HepG2 (cell line): ENCODE measurements around the gene CERS5. TPM values are rescaled to one million over a fixed set of nuclear protein-coding genes. Genes with fewer than 3 reads are reported as not detected.

Experiments
- MATR3 ChIP-seq: sonication (generic); formaldehyde crosslinking; IDR thresholded peaks from 2 replicates; pipeline ENCODE4 v1.4.0; 2020; ENCODE audit warnings: missing genetic modification reagents
- NBN ChIP-seq: fragments of 450-650 bp; conservative IDR thresholded peaks from 2 replicates; pipeline ENCODE4 v1.6.1; 2017
- NFKB2 ChIP-seq: sonication (generic); formaldehyde crosslinking; IDR thresholded peaks from 2 replicates; pipeline ENCODE4 v1.4.0; 2020; ENCODE audit warnings: missing genetic modification reagents, borderline replicate concordance
- NR2C2 ChIP-seq: sonication (generic); formaldehyde crosslinking; IDR thresholded peaks from 2 replicates; pipeline ENCODE4 v1.4.0; 2020; ENCODE audit warnings: missing genetic modification reagents, mild to moderate bottlenecking, moderate library complexity, borderline replicate concordance
- POLR2G ChIP-seq: fragments of 200-400 bp; formaldehyde crosslinking; IDR thresholded peaks from 2 replicates; pipeline ENCODE4 v1.6.1; 2018; ENCODE audit warnings: mild to moderate bottlenecking, low read depth, low read length, moderate library complexity
- SMAD1 ChIP-seq: sonication (generic); formaldehyde crosslinking; IDR thresholded peaks from 2 replicates; pipeline ENCODE4 v1.4.0; 2020; ENCODE audit warnings: missing genetic modification reagents, low read depth, mild to moderate bottlenecking, borderline replicate concordance
- SOX6 ChIP-seq, 2 experiments: fragments of 450-650 bp in 1 of 2; sonication (generic) in 1 of 2; formaldehyde crosslinking in 1 of 2; IDR thresholded peaks; 2 replicates each; pipeline versions ENCODE4 v1.4.0 to v1.6.1; 2017 to 2020; ENCODE audit warnings: antibody characterized with exemption in 1 of 2, mild to moderate bottlenecking in 1 of 2, missing genetic modification reagents in 1 of 2
- SP5 ChIP-seq: IDR thresholded peaks from 2 replicates; pipeline ENCODE4 v1.6.1; 2016; ENCODE audit warnings: low read depth, borderline replicate concordance
- SPEN ChIP-seq: sonication (generic); formaldehyde crosslinking; IDR thresholded peaks from 2 replicates; pipeline ENCODE4 v1.5.1; 2020; ENCODE audit warnings: low read depth, mild to moderate bottlenecking, missing genetic modification reagents
- TBX2 ChIP-seq: sonication (generic); formaldehyde crosslinking; IDR thresholded peaks from 2 replicates; pipeline ENCODE4 v1.5.0; 2020; ENCODE audit warnings: missing genetic modification reagents, mild to moderate bottlenecking, borderline replicate concordance
- YEATS2 ChIP-seq: sonication (generic); formaldehyde crosslinking; IDR thresholded peaks from 2 replicates; pipeline ENCODE4 v1.4.0; 2020; ENCODE audit warnings: missing genetic modification reagents, borderline replicate concordance
- ZNF547 ChIP-seq: sonication (generic); formaldehyde crosslinking; IDR thresholded peaks from 2 replicates; pipeline ENCODE4 v1.5.1; 2020; ENCODE audit warnings: mild to moderate bottlenecking, missing genetic modification reagents
- ZNF570 ChIP-seq: sonication (generic); formaldehyde crosslinking; IDR thresholded peaks from 2 replicates; pipeline ENCODE4 v1.4.0; 2020; ENCODE audit warnings: mild to moderate bottlenecking, missing genetic modification reagents, borderline replicate concordance
- ZNF687 ChIP-seq: sonication (generic); formaldehyde crosslinking; IDR thresholded peaks from 2 replicates; pipeline ENCODE4 v1.5.1; 2020; ENCODE audit warnings: mild to moderate bottlenecking, missing genetic modification reagents, moderate library complexity
- polyA plus RNA-seq, 8 experiments: library from polyadenylated mRNA; depleted of rRNA in 3 of 8; stranded (reverse) in 7 of 8; unstranded in 1 of 8; fragments of >200 nt; fragmentation: Illumina TruSeq in 4 of 8; extraction: Trizol in 4 of 8; gene quantifications; 2 replicates each; pipeline versions ENCODE4 v1.2.1 to v1.2.3, GENCODE V29; 2011 to 2016; ENCODE audit warnings: low read depth in 4 of 8, missing spikeins in 1 of 8, mixed read lengths in 1 of 8; ENCODE audit not compliant: insufficient read depth in 1 of 8
- total RNA-seq, 5 experiments: library from RNA; depleted of rRNA; stranded (reverse); fragments of >200 nt; fragmentation: Illumina TruSeq; extraction: Trizol; gene quantifications; 2 replicates each; pipeline ENCODE4 v1.2.3, GENCODE V29; 2016; ENCODE audit warnings: low read depth in 1 of 5
- TF ChIP-seq, protein P1 (sequence below): sonication (generic); formaldehyde crosslinking; IDR thresholded peaks from 2 replicates; pipeline ENCODE4 v1.5.0; 2020; ENCODE audit warnings: mild to moderate bottlenecking, missing genetic modification reagents
- TF ChIP-seq, protein P2 (sequence below): sonication (generic); formaldehyde crosslinking; IDR thresholded peaks from 2 replicates; pipeline ENCODE4 v1.4.0; 2020; ENCODE audit warnings: missing genetic modification reagents
- TF ChIP-seq, protein P3 (sequence below): IDR thresholded peaks from 2 replicates; pipeline ENCODE4 v1.6.1; 2016; ENCODE audit warnings: missing compliant biosample characterization, missing genetic modification reagents, borderline replicate concordance
- TF ChIP-seq, protein P4 (sequence below): sonication (generic); formaldehyde crosslinking; IDR thresholded peaks from 2 replicates; pipeline ENCODE4 v1.9.0; 2022; ENCODE audit warnings: low read depth, missing genetic modification reagents

Gene CERS5
- total and polyA plus RNA-seq, 2 of the 13 experiments (the other 11 are each of a cell fraction or from before 2014, with no cell fraction given): 22.3 to 48.8 TPM

DNA sequence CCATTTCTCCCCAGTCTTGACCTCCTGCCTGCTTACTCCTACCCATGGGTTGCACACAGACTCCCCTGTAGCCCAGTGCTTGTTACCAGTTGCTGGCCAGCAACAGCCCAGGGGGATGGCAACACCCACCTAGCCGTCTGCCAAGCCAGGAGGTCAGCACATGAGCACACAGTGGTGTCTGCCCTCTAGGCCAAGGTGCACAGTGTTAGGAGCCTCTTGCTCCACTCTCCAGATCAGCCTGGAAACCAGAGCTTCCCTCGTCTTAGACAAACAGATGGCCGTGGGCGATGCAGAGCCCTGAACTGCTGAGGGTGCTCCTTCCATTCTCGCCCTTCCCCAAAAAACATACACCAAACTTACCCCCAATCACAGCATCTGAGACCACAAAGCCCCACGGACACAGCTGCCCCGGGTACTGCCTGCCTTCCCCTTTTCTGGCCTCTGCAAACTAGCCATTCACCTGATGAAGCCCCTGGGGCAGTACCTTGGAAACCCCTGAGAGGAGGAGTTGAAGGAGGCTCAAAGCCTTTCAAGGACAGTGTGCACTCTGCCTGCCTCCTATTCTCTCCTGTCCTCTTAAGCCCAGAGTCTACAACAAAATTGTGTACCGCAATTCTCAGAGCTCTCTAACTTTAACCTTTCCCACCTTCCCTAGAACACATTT, 64.4 kb downstream of the CERS5 start (continued):
- TF ChIP-seq POLR2G: peak; percentile 43; the same call in 1 of the 2 replicates
- peak; percentile 61; the same call in 1 of the 2 replicates for TF ChIP-seq SPEN
- TF ChIP-seq, protein P1, sequence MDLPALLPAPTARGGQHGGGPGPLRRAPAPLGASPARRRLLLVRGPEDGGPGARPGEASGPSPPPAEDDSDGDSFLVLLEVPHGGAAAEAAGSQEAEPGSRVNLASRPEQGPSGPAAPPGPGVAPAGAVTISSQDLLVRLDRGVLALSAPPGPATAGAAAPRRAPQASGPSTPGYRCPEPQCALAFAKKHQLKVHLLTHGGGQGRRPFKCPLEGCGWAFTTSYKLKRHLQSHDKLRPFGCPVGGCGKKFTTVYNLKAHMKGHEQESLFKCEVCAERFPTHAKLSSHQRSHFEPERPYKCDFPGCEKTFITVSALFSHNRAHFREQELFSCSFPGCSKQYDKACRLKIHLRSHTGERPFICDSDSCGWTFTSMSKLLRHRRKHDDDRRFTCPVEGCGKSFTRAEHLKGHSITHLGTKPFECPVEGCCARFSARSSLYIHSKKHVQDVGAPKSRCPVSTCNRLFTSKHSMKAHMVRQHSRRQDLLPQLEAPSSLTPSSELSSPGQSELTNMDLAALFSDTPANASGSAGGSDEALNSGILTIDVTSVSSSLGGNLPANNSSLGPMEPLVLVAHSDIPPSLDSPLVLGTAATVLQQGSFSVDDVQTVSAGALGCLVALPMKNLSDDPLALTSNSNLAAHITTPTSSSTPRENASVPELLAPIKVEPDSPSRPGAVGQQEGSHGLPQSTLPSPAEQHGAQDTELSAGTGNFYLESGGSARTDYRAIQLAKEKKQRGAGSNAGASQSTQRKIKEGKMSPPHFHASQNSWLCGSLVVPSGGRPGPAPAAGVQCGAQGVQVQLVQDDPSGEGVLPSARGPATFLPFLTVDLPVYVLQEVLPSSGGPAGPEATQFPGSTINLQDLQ (CRISPR knock-in tag): peak; percentile 99
- TF ChIP-seq MATR3 (CRISPR knock-in tag): no peak
- TF ChIP-seq NR2C2 (CRISPR knock-in tag): peak; percentile 18; the same call in 1 of the 2 replicates
- TF ChIP-seq, protein P2, sequence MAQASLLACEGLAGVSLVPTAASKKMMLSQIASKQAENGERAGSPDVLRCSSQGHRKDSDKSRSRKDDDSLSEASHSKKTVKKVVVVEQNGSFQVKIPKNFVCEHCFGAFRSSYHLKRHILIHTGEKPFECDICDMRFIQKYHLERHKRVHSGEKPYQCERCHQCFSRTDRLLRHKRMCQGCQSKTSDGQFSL: no peak
- TF ChIP-seq, protein P3, sequence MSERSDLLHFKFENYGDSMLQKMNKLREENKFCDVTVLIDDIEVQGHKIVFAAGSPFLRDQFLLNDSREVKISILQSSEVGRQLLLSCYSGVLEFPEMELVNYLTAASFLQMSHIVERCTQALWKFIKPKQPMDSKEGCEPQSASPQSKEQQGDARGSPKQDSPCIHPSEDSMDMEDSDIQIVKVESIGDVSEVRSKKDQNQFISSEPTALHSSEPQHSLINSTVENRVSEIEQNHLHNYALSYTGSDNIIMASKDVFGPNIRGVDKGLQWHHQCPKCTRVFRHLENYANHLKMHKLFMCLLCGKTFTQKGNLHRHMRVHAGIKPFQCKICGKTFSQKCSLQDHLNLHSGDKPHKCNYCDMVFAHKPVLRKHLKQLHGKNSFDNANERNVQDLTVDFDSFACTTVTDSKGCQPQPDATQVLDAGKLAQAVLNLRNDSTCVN (CRISPR knock-in tag): peak; percentile 76; the same call in 1 of the 2 replicates
- no peak for TF ChIP-seq NBN
- TF ChIP-seq ZNF570 (CRISPR knock-in tag): no peak
- TF ChIP-seq NFKB2 (CRISPR knock-in tag): peak; percentile 63; the same call in 1 of the 2 replicates
- no peak for TF ChIP-seq ZNF547 (CRISPR knock-in tag)
- TF ChIP-seq, protein P4, sequence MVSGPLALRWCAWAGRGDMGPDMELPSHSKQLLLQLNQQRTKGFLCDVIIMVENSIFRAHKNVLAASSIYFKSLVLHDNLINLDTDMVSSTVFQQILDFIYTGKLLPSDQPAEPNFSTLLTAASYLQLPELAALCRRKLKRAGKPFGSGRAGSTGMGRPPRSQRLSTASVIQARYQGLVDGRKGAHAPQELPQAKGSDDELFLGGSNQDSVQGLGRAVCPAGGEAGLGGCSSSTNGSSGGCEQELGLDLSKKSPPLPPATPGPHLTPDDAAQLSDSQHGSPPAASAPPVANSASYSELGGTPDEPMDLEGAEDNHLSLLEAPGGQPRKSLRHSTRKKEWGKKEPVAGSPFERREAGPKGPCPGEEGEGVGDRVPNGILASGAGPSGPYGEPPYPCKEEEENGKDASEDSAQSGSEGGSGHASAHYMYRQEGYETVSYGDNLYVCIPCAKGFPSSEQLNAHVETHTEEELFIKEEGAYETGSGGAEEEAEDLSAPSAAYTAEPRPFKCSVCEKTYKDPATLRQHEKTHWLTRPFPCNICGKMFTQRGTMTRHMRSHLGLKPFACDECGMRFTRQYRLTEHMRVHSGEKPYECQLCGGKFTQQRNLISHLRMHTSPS (CRISPR knock-in tag): peak; percentile 73; the same call in 1 of the 2 replicates
- no peak for TF ChIP-seq YEATS2 (CRISPR knock-in tag)
- peak; percentile 62; the same call in 1 of the 2 replicates for TF ChIP-seq SMAD1 (CRISPR knock-in tag)
- no peak; the same call in 1 of the 2 replicates for TF ChIP-seq TBX2
- TF ChIP-seq ZNF687: peak; percentile 83
- TF ChIP-seq SP5 (CRISPR knock-in tag): no peak
- no peak for TF ChIP-seq SOX6 (IDR thresholded peaks at IDR 0.05)
- TF ChIP-seq SOX6 (CRISPR knock-in tag; IDR thresholded peaks at IDR 0.05): peak; percentile 48; the same call in 1 of the 2 replicates
